Transverse colon (tissue), 4 donors: Measurements from ENCODE around the gene IL12A. TPM values are rescaled to one million over a fixed set of nuclear protein-coding genes. Genes with fewer than 3 reads are reported as not detected.

Source experiments
- DNase-seq: peaks from one replicate; pipeline ENCODE4 v3.0.0-alpha.2; 2019
- H3K27ac ChIP-seq, 4 donors: fragments of 200-600 bp; sonication (generic); 2 replicates each; pipeline ENCODE4 v1.5.1; 2016 to 2018; ENCODE audit warnings: inconsistent platforms in 4 of 4
- H3K27me3 ChIP-seq: fragments of 200-600 bp; sonication (generic); 2 replicates; pipeline ENCODE4 v1.5.1; 2017; ENCODE audit warnings: inconsistent platforms
- H3K36me3 ChIP-seq, 4 donors: fragments of 200-600 bp; sonication (generic); 2 replicates each; pipeline ENCODE4 v1.5.1; 2017 to 2019; ENCODE audit warnings: inconsistent platforms in 4 of 4
- H3K4me1 ChIP-seq, 4 donors: fragments of 200-600 bp; sonication (generic); 2 replicates each; pipeline ENCODE4 v1.5.1; 2017 to 2020; ENCODE audit warnings: inconsistent platforms in 4 of 4
- H3K4me3 ChIP-seq, 4 donors: fragments of 200-600 bp; sonication (generic); 1 replicate in 1 of 4; 2 replicates in 3 of 4; pipeline versions ENCODE4 v1.5.1 to v1.6.1; 2017 to 2019; ENCODE audit warnings: inconsistent platforms in 4 of 4
- H3K9me3 ChIP-seq, 2 donors: fragments of 200-600 bp; sonication (generic); 2 replicates each; pipeline ENCODE4 v1.5.1; 2017 to 2019; ENCODE audit warnings: inconsistent platforms in 2 of 2
- EP300 ChIP-seq: sonication (generic); formaldehyde crosslinking; IDR thresholded peaks from one replicate; pipeline ENCODE4 v1.6.1; 2017; ENCODE audit warnings: antibody characterized with exemption, low read depth
- POLR2A ChIP-seq: fragments of 450-650 bp; IDR thresholded peaks from one replicate; pipeline ENCODE4 v1.6.1; 2016; ENCODE audit warnings: antibody characterized with exemption, mild to moderate bottlenecking, moderate library complexity
- POLR2AphosphoS5 ChIP-seq, 3 donors: sonication (generic); formaldehyde crosslinking; IDR thresholded peaks; one replicate each; pipeline ENCODE4 v1.6.1; 2016; ENCODE audit warnings: antibody characterized with exemption in 3 of 3
- WGBS, 2 donors: methylation state at CpG; one replicate each; pipeline ENCODE4 v1.1.5; 2018; ENCODE audit warnings: low coverage in 1 of 2; 5-methylcytosine and 5-hydroxymethylcytosine counted together
- in situ Hi-C, 4 donors: fragments of 200-750 bp; cut with MboI; loops; one replicate each; pipeline versions ENCODE4 v1.15.0 to v1.15.1; 2017; ENCODE audit warnings: low sequenced_read_pairs in 3 of 4, low pct_ligation_motif_present in 1 of 4, low pct_unique_long_range_greater_than_20kb in 1 of 4
- intact Hi-C: fragments of 100-400 bp; cut with DNase I; formaldehyde crosslinking; loops from one replicate; pipeline ENCODE4 v1.15.1; 2023; ENCODE audit warnings: low total_unique reads
- total RNA-seq, 4 donors: library from RNA; depleted of rRNA; stranded (reverse); fragments of >200 nt; gene quantifications; one replicate each; pipeline ENCODE4 v1.1.0, GENCODE V29; 2016
- TF ChIP-seq, protein P1 (sequence below), 5 experiments: fragments of 200-600 bp in 3 of 5; fragments of 450-650 bp in 2 of 5; sonication (generic) in 3 of 5; IDR thresholded peaks; 1 replicate in 2 of 5; 2 replicates in 3 of 5; pipeline ENCODE4 v1.5.1; 2016 to 2017; ENCODE audit warnings: antibody characterized with exemption in 5 of 5, inconsistent platforms in 3 of 5, mild to moderate bottlenecking in 2 of 5, moderate library complexity in 1 of 5

The IL12A gene
- total RNA-seq, 4 donors from 2014 or later = 3.4 to 6.4 TPM; not detected in 2

DNA sequence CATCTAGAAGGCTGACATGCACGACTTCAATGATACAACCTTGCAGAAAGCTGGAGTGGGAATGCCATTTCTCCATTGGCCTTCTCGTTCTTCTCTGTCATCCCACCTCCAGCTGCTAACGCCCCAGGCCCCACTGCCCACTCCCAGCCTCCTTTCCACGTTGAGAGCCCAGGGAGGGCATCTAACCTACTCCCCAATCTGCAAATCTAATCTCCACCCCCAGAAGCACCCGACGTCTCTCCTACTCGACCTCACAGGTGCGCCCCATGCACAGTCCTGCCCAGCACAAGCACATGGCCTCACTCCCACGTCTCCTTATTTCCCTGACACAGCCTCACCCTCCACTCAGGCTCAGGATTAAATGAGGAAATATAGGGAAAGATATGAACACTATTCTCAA, 33.4 kb downstream of the IL12A start:
- Histone ChIP-seq H3K4me1 (no peaks in the 10 kb centered on the region), H3K4me3 (no peak overlapping the region), H3K27ac (no peak overlapping the region), H3K36me3 (no peaks in the 10 kb centered on the region), H3K9me3 (no peaks in the 10 kb centered on the region), H3K27me3 (no peaks in the 10 kb centered on the region)
- in situ Hi-C loops (loop anchor here in 3 of 4 donors (10.0 to 25.0 kb wide), 3 partner anchors 393 to 760 kb away; no protein-coding TSS in a partner anchor), intact Hi-C loops (loop anchor here (10.0 kb wide), 1 partner anchor 323 kb away; no protein-coding TSS in a partner anchor)
- TF ChIP-seq POLR2AphosphoS5 (IDR thresholded peaks at IDR 0.05) (no peak), POLR2A (no peak)
- no peak for DNase-seq
- 80 to 85% methylated on average over 1 to 9 of the region's 9 CpGs for WGBS, 2 donors

DNA sequence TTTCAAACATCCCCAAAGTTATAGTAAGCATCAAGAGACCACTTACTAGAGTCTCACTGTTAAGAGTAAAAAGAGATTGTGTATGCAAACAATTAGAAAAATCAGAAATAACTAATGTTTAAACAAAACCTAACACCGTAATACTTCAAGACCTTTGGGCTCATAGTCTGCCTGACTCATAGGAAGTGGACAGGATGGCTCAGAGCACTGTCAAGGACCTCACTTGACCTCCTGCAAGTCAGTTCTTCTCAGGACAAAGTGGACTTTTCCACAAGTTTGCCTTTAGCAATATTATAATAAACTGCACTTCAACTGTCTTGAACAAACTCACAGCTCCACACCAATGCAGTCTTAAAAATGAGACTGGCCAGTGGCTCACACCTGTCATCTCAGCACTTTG, 34.8 kb downstream of the IL12A start:
- in situ Hi-C loops (loop anchor here in 3 of 4 donors (10.0 to 25.0 kb wide), 3 partner anchors 391 to 761 kb away; no protein-coding TSS in a partner anchor), intact Hi-C loops (loop anchor here (10.0 kb wide), 1 partner anchor 321 kb away; no protein-coding TSS in a partner anchor)
- Histone ChIP-seq H3K36me3 (no peaks in the 10 kb centered on the region), H3K4me3 (no peak overlapping the region), H3K9me3 (no peaks in the 10 kb centered on the region), H3K27me3 (no peaks in the 10 kb centered on the region), H3K4me1 (no peaks in the 10 kb centered on the region), H3K27ac (no peak overlapping the region)
- TF ChIP-seq POLR2A (no peak), POLR2AphosphoS5 (IDR thresholded peaks at IDR 0.05) (no peak), EP300 (no peak)
- TF ChIP-seq, protein P1, sequence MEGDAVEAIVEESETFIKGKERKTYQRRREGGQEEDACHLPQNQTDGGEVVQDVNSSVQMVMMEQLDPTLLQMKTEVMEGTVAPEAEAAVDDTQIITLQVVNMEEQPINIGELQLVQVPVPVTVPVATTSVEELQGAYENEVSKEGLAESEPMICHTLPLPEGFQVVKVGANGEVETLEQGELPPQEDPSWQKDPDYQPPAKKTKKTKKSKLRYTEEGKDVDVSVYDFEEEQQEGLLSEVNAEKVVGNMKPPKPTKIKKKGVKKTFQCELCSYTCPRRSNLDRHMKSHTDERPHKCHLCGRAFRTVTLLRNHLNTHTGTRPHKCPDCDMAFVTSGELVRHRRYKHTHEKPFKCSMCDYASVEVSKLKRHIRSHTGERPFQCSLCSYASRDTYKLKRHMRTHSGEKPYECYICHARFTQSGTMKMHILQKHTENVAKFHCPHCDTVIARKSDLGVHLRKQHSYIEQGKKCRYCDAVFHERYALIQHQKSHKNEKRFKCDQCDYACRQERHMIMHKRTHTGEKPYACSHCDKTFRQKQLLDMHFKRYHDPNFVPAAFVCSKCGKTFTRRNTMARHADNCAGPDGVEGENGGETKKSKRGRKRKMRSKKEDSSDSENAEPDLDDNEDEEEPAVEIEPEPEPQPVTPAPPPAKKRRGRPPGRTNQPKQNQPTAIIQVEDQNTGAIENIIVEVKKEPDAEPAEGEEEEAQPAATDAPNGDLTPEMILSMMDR (IDR thresholded peaks at IDR 0.05) = no peak
- no peak for DNase-seq
- WGBS, 2 donors = 90% methylated on average over 1 of the region's 1 CpG; no CpG with 5 or more reads in 1 of the 2 donors

DNA sequence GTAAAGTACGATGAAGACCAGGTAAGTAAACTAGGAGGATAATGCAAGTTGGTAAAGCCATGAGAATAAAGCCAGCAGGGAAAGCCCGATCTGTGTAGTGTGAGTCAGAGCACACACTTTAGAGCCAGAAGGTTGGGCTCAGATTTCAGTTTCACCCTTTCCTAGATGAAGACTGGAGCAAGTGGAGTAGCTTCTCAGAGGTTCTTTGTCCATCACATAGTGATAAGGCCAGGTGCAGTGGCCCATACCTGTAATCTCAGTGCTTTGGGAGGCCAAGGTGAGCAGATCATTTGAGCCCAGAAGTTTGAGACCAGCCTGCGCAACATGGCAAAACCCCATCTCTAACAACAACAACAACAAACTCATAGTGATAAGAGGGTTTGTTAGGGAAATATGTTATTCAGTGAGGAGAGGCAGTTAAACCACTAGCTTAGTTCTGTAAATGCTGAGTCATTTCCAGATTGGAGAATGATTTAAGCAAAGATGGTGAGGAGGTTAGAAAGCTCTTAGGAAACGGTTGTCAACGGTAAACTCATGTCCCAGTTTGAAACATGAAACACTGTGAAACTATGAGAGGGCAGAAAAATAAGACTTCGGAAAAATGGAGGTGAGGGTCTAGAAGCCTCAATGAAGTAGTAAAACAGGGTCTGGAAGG, 39.0 kb downstream of the IL12A start:
- TF ChIP-seq, protein P1 (IDR thresholded peaks at IDR 0.05) = no peak
- no peak for TF ChIP-seq POLR2A
- TF ChIP-seq EP300 = no peak
- no peak for TF ChIP-seq POLR2AphosphoS5 (IDR thresholded peaks at IDR 0.05)
- no peak for DNase-seq
- Histone ChIP-seq H3K9me3 (no peaks in the 10 kb centered on the region), H3K4me1 (peaks cover 0 to 3% (median 0%) of the 10 kb centered on the region in 4 donors), H3K27ac (no peak overlapping the region), H3K36me3 (no peaks in the 10 kb centered on the region), H3K27me3 (no peaks in the 10 kb centered on the region), H3K4me3 (no peak overlapping the region)
- WGBS, 2 donors = 57 to 60% methylated on average over 5 to 6 of the region's 6 CpGs
- intact Hi-C loops (loop anchor here (10.0 kb wide), 1 partner anchor 317 kb away; no protein-coding TSS in a partner anchor), in situ Hi-C loops (loop anchor here in 2 of 4 donors (10.0 to 25.0 kb wide), 3 partner anchors 110 to 387 kb away; no protein-coding TSS in a partner anchor)

DNA sequence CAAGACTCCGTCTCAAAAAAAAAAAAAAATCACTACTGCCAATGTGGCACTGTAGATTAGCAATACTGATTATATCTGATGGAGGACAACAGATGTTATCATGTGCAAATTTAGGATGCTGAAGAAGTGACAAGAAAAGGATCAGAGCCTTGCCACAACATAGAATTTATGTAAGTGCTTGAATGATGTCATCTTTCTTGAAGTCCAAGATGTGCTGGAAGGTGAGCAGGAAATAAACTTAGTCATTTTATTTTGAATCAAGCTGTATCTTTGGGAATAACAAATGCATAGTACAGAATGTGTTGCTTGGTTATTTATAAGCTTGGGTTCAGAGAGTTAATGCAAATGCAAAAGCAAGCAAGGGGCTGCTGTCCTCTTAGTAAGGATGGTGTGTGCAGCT, 47.1 kb downstream of the IL12A start:
- intact Hi-C loops = loop anchor here (10.0 kb wide), 1 partner anchor 129 kb away; no protein-coding TSS in a partner anchor
- Histone ChIP-seq H3K9me3 (no peaks in the 10 kb centered on the region), H3K27ac (no peak overlapping the region), H3K4me3 (no peak overlapping the region), H3K4me1 (peaks cover 0 to 7% (median 2%) of the 10 kb centered on the region in 4 donors), H3K36me3 (no peaks in the 10 kb centered on the region), H3K27me3 (peaks cover 22% of the 10 kb centered on the region)
- 82 to 86% methylated on average over 1 of the region's 1 CpG for WGBS, 2 donors
- in situ Hi-C loops = loop anchor here in 3 of 4 donors (10.0 to 25.0 kb wide), 4 partner anchors 102 to 379 kb away; no protein-coding TSS in a partner anchor
- no peak for DNase-seq
- no peak for TF ChIP-seq EP300
- TF ChIP-seq POLR2AphosphoS5 (IDR thresholded peaks at IDR 0.05) = no peak
- TF ChIP-seq, protein P1 (IDR thresholded peaks at IDR 0.05) = no peak
- no peak for TF ChIP-seq POLR2A
